Urinary bladder (tissue), 4 donors: ENCODE results near the gene TESK2. TPM values are rescaled to one million over a fixed set of nuclear protein-coding genes. Genes with fewer than 3 reads are reported as not detected.

Experiments used
- DNase-seq: peaks from one replicate; pipeline ENCODE4 v3.0.0-alpha.2; 2015; ENCODE audit errors: extremely low spot score
- H3K27ac ChIP-seq: one replicate; pipeline ENCODE4 v1.5.1; 2013; ENCODE audit warnings: low read depth, mild to moderate bottlenecking, moderate library complexity
- H3K36me3 ChIP-seq: one replicate; pipeline ENCODE4 v1.6.1; 2013; ENCODE audit warnings: mild to moderate bottlenecking, moderate library complexity; ENCODE audit not compliant: insufficient read depth
- H3K4me1 ChIP-seq: one replicate; pipeline ENCODE4 v1.6.1; 2013; ENCODE audit warnings: mild to moderate bottlenecking, moderate library complexity; ENCODE audit not compliant: insufficient read depth
- H3K4me3 ChIP-seq: one replicate; pipeline ENCODE4 v1.5.1; 2013; ENCODE audit warnings: low read depth, low read length
- WGBS: extraction: QIAGEN DNeasy Blood & Tissue Kit; methylation state at CpG from one replicate; pipeline ENCODE4 v1.1.7; 2013; 5-methylcytosine and 5-hydroxymethylcytosine counted together
- polyA plus RNA-seq: library from polyadenylated mRNA; stranded (reverse); fragments of 200-250 nt; gene quantifications from one replicate; pipeline ENCODE4 v1.2.3, GENCODE V29; 2013
- total RNA-seq: library from RNA; depleted of rRNA; stranded (reverse); fragments of >200 nt; gene quantifications from one replicate; pipeline ENCODE4 v1.2.3, GENCODE V29; 2014
- donor health status: healthy with polysubstance abuse.
- donor health status: healthy.

The TESK2 gene
- total and polyA plus RNA-seq, 2 donors, result 3.2 to 5.7 TPM

GRCh38 chr1:45306319-45306718 is 184.6 kb downstream of the TESK2 start:
- H3K36me3 ChIP-seq, result no peaks in the 10 kb centered on the region
- WGBS, result 41% methylated on average over 8 of the region's 8 CpGs

DNA sequence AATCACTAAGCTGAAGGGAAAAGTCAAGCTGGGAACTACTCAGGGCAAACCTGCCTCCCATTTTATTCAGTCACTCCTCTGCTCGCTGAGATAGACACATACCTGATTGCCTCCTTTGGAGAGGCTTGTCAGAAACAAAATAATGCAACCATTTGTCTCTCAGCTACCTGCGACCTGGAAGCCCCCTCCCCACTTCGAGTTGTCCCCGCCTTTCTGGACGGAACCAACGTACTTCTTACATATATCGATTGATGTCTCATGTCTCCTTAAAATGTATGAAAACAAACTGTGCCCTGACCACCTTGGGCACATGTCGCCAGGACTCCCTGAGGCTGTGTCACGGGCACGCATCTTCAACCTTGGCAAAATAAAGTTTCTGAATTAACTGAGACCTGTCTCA is 185.7 kb downstream of the TESK2 start:
- Histone ChIP-seq H3K36me3 (no peaks in the 10 kb centered on the region), H3K4me3 (no peak overlapping the region), H3K4me1 (no peaks in the 10 kb centered on the region), H3K27ac (no peak overlapping the region)
- WGBS, result 82% methylated on average over 10 of the region's 10 CpGs
- no peak for DNase-seq

More at GRCh38 chr1:45306319-45306718, 184.6 kb downstream of the TESK2 start:
- Histone ChIP-seq H3K27ac (no peak overlapping the region), H3K4me1 (no peaks in the 10 kb centered on the region), H3K4me3 (no peak overlapping the region)
- no peak for DNase-seq

GRCh38 chr1:45304311-45305081 is 186.5 kb downstream of the TESK2 start:
- no peaks in the 10 kb centered on the region for H3K36me3 ChIP-seq
- H3K4me3 ChIP-seq, result peak overlapping the region; percentile 68
- DNase-seq, result no peak
- peak overlapping the region; percentile 81 for H3K27ac ChIP-seq
- 42% methylated on average over 15 of the region's 15 CpGs for WGBS
- H3K4me1 ChIP-seq, result no peaks in the 10 kb centered on the region

GRCh38 chr1:45303520-45304310 is 187.2 kb downstream of the TESK2 start:
- Histone ChIP-seq H3K4me1 (no peaks in the 10 kb centered on the region), H3K27ac (peak overlapping the region; percentile 81), H3K4me3 (peak overlapping the region; percentile 68), H3K36me3 (no peaks in the 10 kb centered on the region)
- peak; percentile 94 for DNase-seq
- under 1% methylated on average over 68 of the region's 68 CpGs for WGBS

GRCh38 chr1:45302505-45303150 is 188.3 kb downstream of the TESK2 start:
- no peaks in the 10 kb centered on the region for H3K36me3 ChIP-seq
- 84% methylated on average over 16 of the region's 16 CpGs for WGBS
- no peak overlapping the region for H3K27ac ChIP-seq
- peak overlapping the region; percentile 34 for H3K4me3 ChIP-seq
- no peak for DNase-seq
- H3K4me1 ChIP-seq, result no peaks in the 10 kb centered on the region

GRCh38 chr1:45300669-45300997 is 190.3 kb downstream of the TESK2 start:
- no peak overlapping the region for H3K4me3 ChIP-seq
- WGBS, result 67% methylated on average over 2 of the region's 2 CpGs
- H3K36me3 ChIP-seq, result no peaks in the 10 kb centered on the region
- no peak overlapping the region for H3K27ac ChIP-seq
- H3K4me1 ChIP-seq, result no peaks in the 10 kb centered on the region
- DNase-seq, result no peak

DNA sequence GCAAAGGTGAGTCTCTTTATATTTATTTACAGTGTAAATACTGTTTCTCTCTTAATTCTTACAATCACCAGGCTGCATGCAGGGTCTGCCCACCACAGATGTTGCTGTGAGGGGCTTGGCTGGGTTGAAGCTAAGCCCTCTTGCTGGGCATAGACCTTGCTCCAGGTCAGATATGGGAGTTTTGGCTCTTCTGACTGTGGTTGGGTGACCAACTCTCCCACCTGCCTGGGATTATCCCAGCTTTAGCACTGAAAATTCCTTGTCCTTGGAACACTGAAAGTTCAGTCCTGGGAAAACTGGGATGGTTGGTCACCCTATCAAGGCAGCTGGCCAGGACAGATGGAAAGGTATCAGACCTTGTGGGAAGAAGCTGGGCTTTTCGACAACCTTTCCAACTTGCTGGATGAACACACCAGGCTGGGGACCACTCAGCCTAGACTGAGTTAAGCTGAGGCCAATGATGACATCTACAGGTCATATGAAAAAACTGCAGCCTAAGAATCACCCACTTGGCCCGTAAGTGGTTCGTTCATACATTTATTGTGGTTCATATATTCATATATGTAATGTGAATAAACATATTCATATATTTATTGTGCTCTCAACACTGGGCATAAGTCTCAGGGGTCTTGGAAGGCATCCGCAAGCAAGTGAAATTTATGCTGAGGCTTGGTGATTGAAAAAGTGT is 190.8 kb downstream of the TESK2 start:
- WGBS, result 8% methylated on average over 4 of the region's 4 CpGs
- Histone ChIP-seq H3K4me1 (no peaks in the 10 kb centered on the region), H3K4me3 (no peak overlapping the region), H3K36me3 (no peaks in the 10 kb centered on the region), H3K27ac (no peak overlapping the region)
- DNase-seq, result peak; percentile 31

DNA sequence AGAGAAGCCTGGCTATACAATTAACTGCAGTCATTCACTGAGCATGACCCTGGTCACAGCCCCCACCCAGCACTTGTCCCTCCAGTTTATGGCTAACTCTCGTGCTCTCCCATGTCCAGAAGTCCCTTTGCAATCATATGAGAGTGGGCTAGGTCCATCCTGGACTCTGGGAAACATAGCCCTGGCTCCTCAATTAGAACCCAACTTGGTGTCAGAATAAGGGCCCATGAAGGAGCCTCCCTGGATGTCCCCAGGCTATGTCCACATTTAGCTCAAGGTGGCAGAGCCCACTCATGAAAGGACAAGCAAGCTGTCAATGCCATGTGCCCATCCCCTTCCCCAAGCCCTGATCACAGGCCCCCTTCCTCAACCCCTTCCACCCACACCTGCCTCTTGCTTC is 191.7 kb downstream of the TESK2 start:
- H3K27ac ChIP-seq, result no peak overlapping the region
- WGBS, result 66% methylated on average over 1 of the region's 1 CpG

GRCh38 chr1:45297666-45298356 is 193.2 kb downstream of the TESK2 start:
- Histone ChIP-seq H3K4me1 (no peaks in the 10 kb centered on the region), H3K36me3 (no peaks in the 10 kb centered on the region), H3K4me3 (no peak overlapping the region), H3K27ac (no peak overlapping the region)
- no peak for DNase-seq
- WGBS, result 63% methylated on average over 8 of the region's 8 CpGs

More for the DNA sequence above, 191.7 kb downstream of the TESK2 start:
- no peaks in the 10 kb centered on the region for H3K36me3 ChIP-seq
- no peak overlapping the region for H3K4me3 ChIP-seq
- no peaks in the 10 kb centered on the region for H3K4me1 ChIP-seq
- no peak for DNase-seq

Other genes with a start within 250 kb of the TESK2 start
- gene HPDL, start 164.3 kb downstream of the TESK2 start, total RNA-seq, result 0.74 TPM
- 1.0 TPM for gene HPDL, start 164.3 kb downstream of the TESK2 start, polyA plus RNA-seq
- gene TOE1, start 151.0 kb downstream of the TESK2 start, total RNA-seq, result 8.9 TPM
- 11.1 TPM for gene TOE1, start 151.0 kb downstream of the TESK2 start, polyA plus RNA-seq
- 12.0 TPM for gene MUTYH, start 150.7 kb downstream of the TESK2 start, total RNA-seq
- gene MUTYH, start 150.7 kb downstream of the TESK2 start, polyA plus RNA-seq, result 19.4 TPM
- gene CCDC163, start 8.9 kb upstream of the TESK2 start, total RNA-seq, result 0.42 TPM
- gene CCDC163, start 8.9 kb upstream of the TESK2 start, polyA plus RNA-seq, result 2.8 TPM
- 1.9 TPM for gene MMACHC, start 9.1 kb upstream of the TESK2 start, total RNA-seq
- 2.7 TPM for gene MMACHC, start 9.1 kb upstream of the TESK2 start, polyA plus RNA-seq
- 232 TPM for gene PRDX1, start 30.7 kb upstream of the TESK2 start, total RNA-seq
- 491 TPM for gene PRDX1, start 30.7 kb upstream of the TESK2 start, polyA plus RNA-seq
- 76.1 TPM for gene AKR1A1, start 59.7 kb upstream of the TESK2 start, total RNA-seq
- gene AKR1A1, start 59.7 kb upstream of the TESK2 start, polyA plus RNA-seq, result 101 TPM
- 76.0 TPM for gene NASP, start 92.9 kb upstream of the TESK2 start, total RNA-seq
- gene NASP, start 92.9 kb upstream of the TESK2 start, polyA plus RNA-seq, result 115 TPM
- gene CCDC17, start 132.9 kb upstream of the TESK2 start, total RNA-seq, result 0.85 TPM
- gene CCDC17, start 132.9 kb upstream of the TESK2 start, polyA plus RNA-seq, result 0.54 TPM
- gene GPBP1L1, start 195.4 kb upstream of the TESK2 start, total RNA-seq, result 120 TPM
- gene GPBP1L1, start 195.4 kb upstream of the TESK2 start, polyA plus RNA-seq, result 55.3 TPM
- 24.7 TPM for gene TMEM69, start 197.0 kb upstream of the TESK2 start, total RNA-seq
- 31.5 TPM for gene TMEM69, start 197.0 kb upstream of the TESK2 start, polyA plus RNA-seq